HG03103 (cell line): ENCODE measurements around the gene TENM3.

ENCODE experiments used
- ATAC-seq: cut with Tn5 transposase; IDR thresholded peaks from one replicate; pipeline ENCODE4 v1.9.1; 2021; ENCODE audit warnings: low read depth; ENCODE audit not compliant: unreplicated experiment

Gene TENM3

DNA sequence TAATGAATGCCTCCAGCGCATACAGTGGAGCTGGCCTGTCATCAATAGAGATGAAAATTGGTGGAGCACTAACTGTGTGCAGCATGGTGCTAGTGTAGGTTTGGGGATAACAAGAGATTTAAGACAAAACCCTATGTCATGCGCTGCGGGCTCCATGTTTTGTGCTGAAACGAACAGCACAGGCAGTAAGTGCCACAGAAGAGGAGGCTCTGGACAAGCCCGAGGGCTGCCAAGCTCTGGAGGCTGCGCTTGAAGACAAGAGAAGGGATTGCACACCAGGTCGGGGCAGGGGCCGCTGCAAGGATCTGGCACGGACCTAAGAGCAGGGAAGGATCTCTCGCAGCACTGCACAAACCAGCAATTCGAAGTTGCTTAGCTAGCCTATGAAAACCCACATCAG, 35.5 kb downstream of the TENM3 start:
- no peak for ATAC-seq

DNA sequence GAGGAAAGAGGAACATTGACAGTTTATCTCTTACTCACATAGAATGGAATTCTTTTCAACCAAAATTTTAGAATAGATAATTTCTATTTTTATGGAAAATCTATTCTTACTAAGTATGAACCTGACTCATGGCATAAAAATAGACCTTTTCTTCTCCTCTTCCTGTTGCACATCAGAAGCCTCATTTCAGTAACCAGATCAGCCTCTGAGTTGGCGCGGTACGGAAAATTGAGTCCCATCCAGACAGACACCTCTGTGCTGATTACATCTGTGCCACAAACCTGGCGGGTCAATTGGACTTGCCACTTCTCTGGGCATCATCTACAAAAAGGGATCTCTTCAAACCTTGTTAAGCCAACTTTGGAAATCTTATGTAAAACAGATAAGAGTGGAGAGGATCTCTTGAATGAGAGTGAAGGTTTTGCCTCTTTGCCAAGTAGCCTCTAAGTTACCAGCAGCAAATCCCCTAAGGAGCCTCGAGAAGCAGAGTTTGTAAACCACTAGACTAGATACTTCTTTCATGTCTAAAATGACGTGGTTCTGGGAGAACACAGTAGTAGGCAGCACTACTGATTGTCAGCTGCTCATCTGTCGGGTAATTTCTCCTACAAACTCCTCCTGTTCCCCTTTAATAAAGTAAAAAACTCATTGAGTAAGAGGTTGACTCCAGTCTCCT, 37.4 kb downstream of the TENM3 start:
- no peak for ATAC-seq

GRCh38 chr4:182286035-182286434, 42.8 kb downstream of the TENM3 start:
- ATAC-seq: no peak

DNA sequence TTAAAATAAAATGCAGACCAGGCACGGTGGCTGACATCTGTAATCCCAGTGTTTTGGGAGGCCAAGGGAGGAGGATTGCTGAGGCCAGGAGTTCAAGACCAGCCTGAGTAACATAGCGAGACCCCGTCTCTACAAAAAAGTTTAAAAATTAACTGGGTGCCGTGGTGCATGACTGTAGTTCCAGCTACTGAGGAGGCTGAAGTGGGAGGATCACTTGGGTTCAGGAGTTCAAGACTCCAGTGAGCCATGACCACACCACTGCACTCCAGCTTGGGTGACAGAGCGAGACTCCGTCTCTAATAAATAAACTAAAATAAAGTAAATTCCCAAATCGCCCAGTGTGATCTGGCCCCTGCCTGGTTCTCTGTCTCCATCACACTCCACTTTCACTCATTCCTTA, 43.7 kb downstream of the TENM3 start:
- no peak for ATAC-seq

DNA sequence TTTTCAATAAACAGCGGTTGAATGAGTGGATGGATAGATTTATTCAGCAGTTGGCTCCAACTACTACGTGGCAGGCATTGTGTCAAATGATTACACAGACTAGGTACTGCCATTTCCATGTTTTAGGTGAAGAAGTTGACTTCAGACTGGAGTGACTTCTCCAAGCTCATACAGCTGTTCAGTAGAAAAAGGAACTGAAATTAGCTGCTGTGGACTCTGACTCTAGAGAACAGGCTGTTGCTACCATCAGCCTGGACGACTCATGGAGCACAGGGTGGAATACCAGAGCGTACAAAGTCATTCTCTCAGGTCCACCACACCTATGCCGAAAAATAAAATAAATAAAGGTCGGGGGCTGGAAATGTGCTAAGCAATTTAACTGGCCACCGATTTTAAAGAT, 45.3 kb downstream of the TENM3 start:
- ATAC-seq: no peak

- ATAC-seq: no peak
Observed at GRCh38 chr4:182289809-182290208, 46.6 kb downstream of the TENM3 start.

DNA sequence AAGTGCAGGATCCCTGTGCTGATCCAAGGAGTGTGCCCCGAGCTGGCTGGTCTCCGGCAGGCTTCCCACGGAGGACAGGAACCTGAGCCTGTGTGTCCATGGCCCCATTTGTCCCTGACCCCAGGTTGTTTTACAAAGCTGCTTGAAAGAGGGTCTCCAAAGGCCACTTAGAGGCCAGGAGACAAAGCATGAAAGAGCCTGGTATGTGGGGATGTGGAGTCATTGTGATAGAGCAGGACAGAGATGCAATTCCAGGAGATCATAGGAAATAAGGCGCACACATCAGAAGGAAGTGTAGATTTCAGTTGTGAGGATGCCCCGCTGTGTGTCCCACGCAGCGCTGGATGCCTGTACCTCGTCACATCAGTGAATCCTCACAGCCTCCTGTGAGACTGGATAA, 48.0 kb downstream of the TENM3 start:
- ATAC-seq: no peak

DNA sequence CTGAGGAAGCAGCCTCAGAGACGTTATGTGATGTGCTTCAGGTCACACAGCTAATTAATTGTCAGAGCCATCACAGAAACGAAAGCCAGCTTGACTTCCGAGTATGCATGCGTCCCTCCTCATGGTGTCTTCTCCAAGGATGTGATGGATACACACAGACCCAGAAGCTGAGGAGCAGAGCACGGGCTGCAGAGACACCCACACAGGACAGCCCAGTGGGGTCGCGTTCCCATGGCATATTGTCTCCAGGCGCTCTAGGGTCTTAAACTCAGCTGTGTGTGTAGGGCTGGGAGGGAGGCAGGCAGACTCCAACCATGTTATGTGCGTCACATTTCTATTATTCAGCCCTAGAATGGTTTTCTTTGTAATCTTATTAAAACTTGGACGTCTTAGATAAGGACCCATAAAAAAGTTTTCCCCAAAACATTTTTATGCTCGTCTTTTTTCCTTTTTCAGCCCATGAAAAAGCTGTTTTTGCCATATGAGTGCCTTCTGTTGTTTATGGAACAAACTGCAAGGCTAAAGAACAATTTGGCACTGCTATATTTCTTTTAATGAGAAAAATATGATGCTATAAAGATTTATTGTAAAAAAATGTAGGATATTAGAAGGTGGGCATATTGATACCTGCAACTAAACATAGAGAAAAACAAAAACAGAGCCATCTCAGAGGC, 48.5 kb downstream of the TENM3 start:
- ATAC-seq: no peak

DNA sequence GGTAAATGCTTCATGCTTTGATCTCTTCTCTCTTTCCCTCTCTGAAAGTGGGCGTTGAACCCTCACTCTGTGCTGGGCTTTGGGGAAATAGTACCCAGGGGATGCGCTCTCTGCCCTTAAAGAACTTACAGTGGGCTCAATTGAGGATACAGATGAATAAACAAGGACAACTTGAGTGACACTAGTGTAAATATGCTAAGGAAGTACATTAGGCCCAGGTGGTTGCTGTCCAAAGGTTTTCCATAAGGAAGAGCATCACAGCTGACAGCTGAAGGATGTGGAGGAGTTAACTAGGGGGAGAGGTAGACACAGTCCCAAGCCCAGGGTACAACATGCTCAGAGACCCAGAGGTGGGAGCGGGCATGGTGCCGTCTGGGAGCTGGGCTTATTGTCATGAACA, 49.4 kb downstream of the TENM3 start:
- ATAC-seq: no peak

DNA sequence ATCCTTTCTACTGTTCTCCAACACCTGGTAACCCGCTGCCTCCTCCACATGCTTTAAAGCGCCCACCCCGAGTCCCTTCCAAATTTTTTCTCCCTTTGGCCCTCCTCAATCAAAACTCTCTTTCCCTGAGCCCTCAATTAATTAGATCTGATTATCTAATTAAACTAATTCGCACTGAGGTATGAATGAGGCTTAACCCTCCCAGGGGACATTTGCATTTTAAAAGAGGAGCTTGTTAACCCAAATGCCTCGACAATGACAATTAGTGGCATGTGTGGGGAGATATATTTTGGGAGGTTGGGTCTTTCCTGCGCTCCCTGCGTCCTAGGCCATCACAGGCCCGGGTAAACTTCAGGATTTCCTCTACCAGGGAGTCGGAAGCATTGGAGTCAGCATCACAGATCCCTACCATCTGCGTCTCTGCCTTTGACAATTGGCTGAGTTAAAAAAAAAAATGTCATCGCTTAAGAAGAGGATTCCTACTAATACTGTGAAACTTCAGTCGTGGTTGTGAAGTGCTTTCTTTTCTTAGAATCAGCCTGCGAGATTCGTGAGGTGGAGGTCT, 50.6 kb downstream of the TENM3 start:
- no peak for ATAC-seq

DNA sequence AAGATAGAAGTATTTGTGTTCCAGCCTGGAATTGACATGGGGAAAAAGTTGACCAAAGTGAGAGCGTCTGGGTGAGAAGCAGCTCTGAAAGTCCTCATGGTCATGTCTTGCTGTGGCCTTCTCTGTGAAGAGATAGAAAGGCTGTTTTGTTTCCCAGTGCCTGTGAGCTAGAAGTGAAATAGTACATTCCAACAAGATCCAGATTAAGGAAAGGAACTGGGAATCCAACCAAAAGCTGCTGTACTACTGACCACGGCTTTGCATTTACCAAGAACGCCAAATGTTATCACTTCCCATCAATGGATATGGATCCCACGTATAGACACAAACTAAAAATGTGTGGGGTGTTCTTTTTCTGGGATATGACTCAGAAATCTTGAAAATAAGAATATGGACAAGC, 51.2 kb downstream of the TENM3 start:
- no peak for ATAC-seq

GRCh38 chr4:182297659-182298058, 54.5 kb downstream of the TENM3 start:
- no peak for ATAC-seq

- ATAC-seq: no peak
Observed at GRCh38 chr4:182301736-182302135, 58.5 kb downstream of the TENM3 start.

DNA sequence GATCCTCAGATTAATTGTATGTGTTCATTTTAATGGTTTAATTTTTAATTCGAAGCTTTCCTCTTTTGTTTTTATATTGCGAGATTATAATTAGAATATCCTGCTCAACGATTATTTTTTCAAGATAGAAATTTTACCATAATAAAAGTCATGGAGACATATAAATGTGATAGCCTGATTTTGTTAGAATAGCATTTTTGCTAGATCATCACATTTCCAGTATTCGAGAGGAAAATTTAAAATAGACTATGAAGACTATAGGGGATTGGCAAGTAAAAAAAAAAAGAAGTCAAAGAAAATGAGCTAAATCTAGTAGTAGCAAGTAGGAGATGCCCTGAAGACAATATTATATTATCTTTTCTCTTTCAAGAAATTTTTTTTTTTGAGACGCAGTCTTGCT, 60.6 kb downstream of the TENM3 start:
- ATAC-seq: no peak

GRCh38 chr4:182306792-182307507, 63.7 kb downstream of the TENM3 start:
- no peak for ATAC-seq

DNA sequence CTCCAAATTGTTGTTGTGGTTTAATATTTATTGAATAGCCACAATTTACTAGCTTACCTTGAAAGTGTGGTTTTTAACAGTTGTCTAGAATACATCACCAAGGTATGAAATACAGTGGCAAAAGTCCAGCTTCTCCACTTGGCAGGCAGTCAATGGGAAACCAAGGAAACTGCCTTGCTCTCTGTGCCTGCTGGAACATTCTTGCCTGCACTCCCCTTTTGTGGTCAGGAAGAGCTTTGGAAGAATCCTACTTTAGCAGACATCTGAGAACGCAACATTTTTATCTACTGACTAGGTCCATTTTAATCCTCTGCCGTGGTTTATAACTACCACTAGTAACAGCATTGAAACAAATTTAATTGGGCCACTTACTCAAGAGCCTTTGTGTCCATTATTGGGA, 64.5 kb downstream of the TENM3 start:
- no peak for ATAC-seq

DNA sequence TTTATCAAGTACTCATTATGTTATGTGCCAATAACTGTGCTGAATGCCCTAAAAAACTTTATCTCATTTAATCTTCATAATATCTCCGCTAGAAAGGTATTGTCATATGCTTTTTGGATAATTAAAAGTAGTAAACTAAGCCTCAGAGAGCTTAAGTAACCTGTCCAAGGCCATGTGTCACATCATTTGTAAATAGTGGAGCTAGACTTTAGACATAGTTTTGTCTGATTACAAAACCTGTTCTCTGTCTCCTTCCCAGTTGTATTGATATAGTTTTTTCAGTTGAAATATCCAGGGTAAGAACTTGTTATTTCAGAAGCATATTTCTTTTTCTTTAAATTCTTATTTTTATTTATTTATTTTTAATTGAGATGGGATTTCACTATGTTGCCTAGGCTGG, 66.7 kb downstream of the TENM3 start:
- ATAC-seq: no peak

DNA sequence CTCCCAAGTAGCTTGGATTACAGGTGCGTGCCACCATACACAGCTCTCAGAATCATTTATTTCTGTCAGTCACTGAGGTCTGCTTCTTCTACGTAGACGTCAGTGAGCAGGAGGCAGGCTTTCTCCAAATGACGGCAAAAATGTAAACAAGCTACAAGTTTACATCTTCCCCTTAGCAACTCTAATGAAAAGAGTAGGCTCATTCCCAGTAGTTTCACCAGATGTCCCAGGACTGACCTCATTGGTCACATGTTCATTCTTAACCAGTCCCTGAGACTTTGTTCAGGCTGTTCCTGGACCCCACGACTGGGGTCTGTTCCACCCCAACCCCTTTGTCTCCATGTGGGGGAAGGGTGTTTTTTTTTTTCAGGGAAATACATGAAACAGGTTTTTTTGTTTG, 67.1 kb downstream of the TENM3 start:
- no peak for ATAC-seq

GRCh38 chr4:182310962-182311361, 67.8 kb downstream of the TENM3 start:
- ATAC-seq: no peak

DNA sequence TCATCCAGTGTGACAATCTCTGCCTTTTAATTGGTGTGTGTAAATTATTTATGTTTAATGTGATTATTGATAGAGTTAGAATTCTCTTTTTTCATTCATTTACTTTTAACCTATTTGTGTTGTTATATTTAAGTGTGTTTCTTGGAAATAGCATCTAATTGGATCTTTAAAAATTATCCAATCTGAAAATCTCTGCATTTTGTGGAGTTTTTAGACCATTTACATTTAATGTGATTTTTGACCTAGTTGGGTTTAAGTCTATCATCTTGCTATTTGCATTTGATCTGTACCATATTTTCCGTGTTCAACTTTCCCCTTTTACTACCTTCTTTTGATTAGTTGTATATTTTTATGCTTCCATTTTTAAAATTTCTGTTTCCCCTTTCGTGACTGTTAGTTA, 71.3 kb downstream of the TENM3 start:
- no peak for ATAC-seq

- no peak for ATAC-seq
Observed at GRCh38 chr4:182318256-182318655, 75.1 kb downstream of the TENM3 start.

DNA sequence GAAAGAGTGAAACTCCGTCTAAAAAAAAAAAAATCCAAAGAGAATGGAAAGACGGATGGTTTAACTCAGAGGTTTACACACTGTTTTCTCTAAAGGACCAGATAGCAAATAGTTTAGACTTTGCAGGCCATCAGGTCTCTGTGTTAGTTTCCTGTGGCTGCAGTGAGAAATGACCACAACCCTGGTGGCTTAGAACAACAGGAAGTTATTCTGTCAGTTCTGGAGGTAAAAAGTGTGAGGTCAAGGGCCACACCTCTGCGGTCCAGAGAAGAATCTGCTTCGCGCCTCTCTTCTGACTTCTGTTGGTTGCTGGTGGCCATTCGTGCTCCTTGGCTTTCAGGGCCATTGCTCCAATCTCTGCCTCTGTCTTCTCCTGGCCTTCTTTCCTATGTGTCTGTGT, 76.9 kb downstream of the TENM3 start:
- no peak for ATAC-seq
